ENCODE measurements around the gene SLC17A7. TPM values are rescaled to one million over a fixed set of nuclear protein-coding genes. Genes with fewer than 3 reads are reported as not detected.

The SLC17A7 gene
- total and polyA plus RNA-seq, 9 of the 15 experiments (the other 6 are each of a cell fraction or from before 2014, with no cell fraction given) = 1.1 to 15.7 (median 2.4) TPM

- TF ChIP-seq SMARCC2 (IDR thresholded peaks at IDR 0.05; ENCODE audit: low read depth) (no peak), CGGBP1 (CRISPR knock-in tag; IDR thresholded peaks at IDR 0.05) (no peak), GATA2 (CRISPR knock-in tag; IDR thresholded peaks at IDR 0.05) (no peak), AFF4 (CRISPR knock-in tag; IDR thresholded peaks at IDR 0.05) (peak; percentile 90), HNRNPK (IDR thresholded peaks at IDR 0.05; ENCODE audit: low read depth, low read length, poor library complexity, severe bottlenecking) (no peak), TSHZ1 (CRISPR knock-in tag; IDR thresholded peaks at IDR 0.05) (no peak; the same call in 1 of the 2 replicates), ZNF175 (CRISPR knock-in tag; IDR thresholded peaks at IDR 0.05; ENCODE audit: low read depth) (peak; percentile 31; the same call in 1 of the 2 replicates), CREB5 (CRISPR knock-in tag; IDR thresholded peaks at IDR 0.05) (peak; percentile 53; the same call in 1 of the 2 replicates), ZNF224 (CRISPR knock-in tag; IDR thresholded peaks at IDR 0.05) (no peak), ZNF830 (CRISPR knock-in tag; IDR thresholded peaks at IDR 0.05) (0 out of 2 replicates have a peak, but pooled peaks have one; percentile 76)
- TF ChIP-seq, protein P1, sequence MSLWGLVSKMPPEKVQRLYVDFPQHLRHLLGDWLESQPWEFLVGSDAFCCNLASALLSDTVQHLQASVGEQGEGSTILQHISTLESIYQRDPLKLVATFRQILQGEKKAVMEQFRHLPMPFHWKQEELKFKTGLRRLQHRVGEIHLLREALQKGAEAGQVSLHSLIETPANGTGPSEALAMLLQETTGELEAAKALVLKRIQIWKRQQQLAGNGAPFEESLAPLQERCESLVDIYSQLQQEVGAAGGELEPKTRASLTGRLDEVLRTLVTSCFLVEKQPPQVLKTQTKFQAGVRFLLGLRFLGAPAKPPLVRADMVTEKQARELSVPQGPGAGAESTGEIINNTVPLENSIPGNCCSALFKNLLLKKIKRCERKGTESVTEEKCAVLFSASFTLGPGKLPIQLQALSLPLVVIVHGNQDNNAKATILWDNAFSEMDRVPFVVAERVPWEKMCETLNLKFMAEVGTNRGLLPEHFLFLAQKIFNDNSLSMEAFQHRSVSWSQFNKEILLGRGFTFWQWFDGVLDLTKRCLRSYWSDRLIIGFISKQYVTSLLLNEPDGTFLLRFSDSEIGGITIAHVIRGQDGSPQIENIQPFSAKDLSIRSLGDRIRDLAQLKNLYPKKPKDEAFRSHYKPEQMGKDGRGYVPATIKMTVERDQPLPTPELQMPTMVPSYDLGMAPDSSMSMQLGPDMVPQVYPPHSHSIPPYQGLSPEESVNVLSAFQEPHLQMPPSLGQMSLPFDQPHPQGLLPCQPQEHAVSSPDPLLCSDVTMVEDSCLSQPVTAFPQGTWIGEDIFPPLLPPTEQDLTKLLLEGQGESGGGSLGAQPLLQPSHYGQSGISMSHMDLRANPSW (CRISPR knock-in tag; IDR thresholded peaks at IDR 0.05) = no peak
- TF ChIP-seq, protein P2, sequence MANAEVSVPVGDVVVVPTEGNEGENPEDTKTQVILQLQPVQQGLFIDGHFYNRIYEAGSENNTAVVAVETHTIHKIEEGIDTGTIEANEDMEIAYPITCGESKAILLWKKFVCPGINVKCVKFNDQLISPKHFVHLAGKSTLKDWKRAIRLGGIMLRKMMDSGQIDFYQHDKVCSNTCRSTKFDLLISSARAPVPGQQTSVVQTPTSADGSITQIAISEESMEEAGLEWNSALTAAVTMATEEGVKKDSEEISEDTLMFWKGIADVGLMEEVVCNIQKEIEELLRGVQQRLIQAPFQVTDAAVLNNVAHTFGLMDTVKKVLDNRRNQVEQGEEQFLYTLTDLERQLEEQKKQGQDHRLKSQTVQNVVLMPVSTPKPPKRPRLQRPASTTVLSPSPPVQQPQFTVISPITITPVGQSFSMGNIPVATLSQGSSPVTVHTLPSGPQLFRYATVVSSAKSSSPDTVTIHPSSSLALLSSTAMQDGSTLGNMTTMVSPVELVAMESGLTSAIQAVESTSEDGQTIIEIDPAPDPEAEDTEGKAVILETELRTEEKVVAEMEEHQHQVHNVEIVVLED (CRISPR knock-in tag; IDR thresholded peaks at IDR 0.05) = peak; percentile 72
Measured at GRCh38 chr19:49487277-49488045, 46.1 kb upstream of the SLC17A7 start, which contains the start of gene RPL13A (continued).
